B cell (primary cell): ENCODE results near the gene GDF11. TPM values are rescaled to one million over a fixed set of nuclear protein-coding genes. Genes with fewer than 3 reads are reported as not detected.

Experiments
- ATAC-seq: fragments of 200-7000 bp; cut with Tn5 transposase; one replicate; pipeline ENCODE4 v1.10.0; 2021; ENCODE audit warnings: low read depth, mild to moderate bottlenecking, moderate number of reproducible peaks, moderate library complexity
- CTCF ChIA-PET: fragments of 350-600 bp; sonication (Branson Sonifier 250); formaldehyde crosslinking; loops from one replicate; lab custom pipeline; 2021; ENCODE audit warnings: antibody characterized with exemption, inconsistent platforms; lab: Charles Lee
- POLR2A ChIA-PET: fragments of 350-600 bp; sonication (Branson Sonifier 250); formaldehyde crosslinking; loops from one replicate; lab custom pipeline; 2021; ENCODE audit warnings: antibody characterized with exemption; lab: Charles Lee
- DNase-seq: peaks from one replicate; pipeline ENCODE4 v3.0.0; 2013
- H2AFZ ChIP-seq: 2 replicates; pipeline ENCODE4 v1.6.1; 2012; ENCODE audit warnings: mild to moderate bottlenecking, low read depth, low read length; ENCODE audit not compliant: insufficient read depth, poor library complexity, severe bottlenecking
- H3K27ac ChIP-seq, 2 donors: 1 replicate in 1 of 2; 2 replicates in 1 of 2; pipeline ENCODE4 v1.5.1; 2012 to 2013; ENCODE audit warnings: low read length in 2 of 2, mild to moderate bottlenecking in 2 of 2, moderate library complexity in 1 of 2
- H3K27me3 ChIP-seq, 4 experiments: fragments of 200-600 bp in 1 of 4; sonication (generic) in 1 of 4; replicated peaks in 1 of 4; 1 replicate in 2 of 4; 2 replicates in 2 of 4; pipeline versions ENCODE4 v1.6.1 to v1.7.0; 2013 to 2016; ENCODE audit warnings: low read length in 3 of 4, mild to moderate bottlenecking in 2 of 4, mixed read lengths in 1 of 4, moderate library complexity in 1 of 4; ENCODE audit not compliant: insufficient read depth in 4 of 4, control insufficient read depth in 3 of 4; ENCODE audit errors: control extremely low read depth in 1 of 4
- H3K36me3 ChIP-seq, 2 experiments: replicated peaks in 1 of 2; 1 replicate in 1 of 2; 2 replicates in 1 of 2; pipeline versions ENCODE4 v1.6.1 to v1.7.1; 2013; ENCODE audit warnings: low read length in 1 of 2; ENCODE audit not compliant: insufficient read depth in 2 of 2, control insufficient read depth in 1 of 2; ENCODE audit errors: control extremely low read depth in 1 of 2, extremely low read depth in 1 of 2
- H3K4me1 ChIP-seq, 2 donors: fragments of 200-600 bp in 1 of 2; sonication (generic) in 1 of 2; 1 replicate in 1 of 2; 2 replicates in 1 of 2; pipeline versions ENCODE4 v1.5.1 to v1.6.1; 2013 to 2017; ENCODE audit warnings: low read length in 2 of 2; ENCODE audit not compliant: control insufficient read depth in 2 of 2, insufficient read depth in 2 of 2
- H3K4me2 ChIP-seq: replicated peaks from 2 replicates; pipeline ENCODE3; 2012; ENCODE audit warnings: mild to moderate bottlenecking, low read depth, low read length; ENCODE audit not compliant: poor library complexity, severe bottlenecking
- H3K4me3 ChIP-seq, 5 experiments: fragments of 200-600 bp in 1 of 5; sonication (generic) in 1 of 5; 1 replicate in 3 of 5; 2 replicates in 2 of 5; pipeline versions ENCODE4 v1.5.1 to v1.7.0; 2011 to 2016; ENCODE audit warnings: low read length in 4 of 5, mild to moderate bottlenecking in 4 of 5, low read depth in 2 of 5, control low read depth in 1 of 5, moderate library complexity in 1 of 5; ENCODE audit not compliant: insufficient read depth in 1 of 5; ENCODE audit errors: control extremely low read depth in 1 of 5, extremely low read depth in 1 of 5
- H3K79me2 ChIP-seq: fragments of 200-600 bp; sonication (generic); one replicate; pipeline ENCODE4 v1.6.0; 2016; ENCODE audit warnings: low read length; ENCODE audit not compliant: control insufficient read depth, insufficient read depth
- H3K9ac ChIP-seq: fragments of 200-600 bp; sonication (generic); 2 replicates; pipeline ENCODE4 v1.6.1; 2017; ENCODE audit warnings: mild to moderate bottlenecking, low read length, moderate library complexity
- H3K9me3 ChIP-seq, 3 donors: one replicate each; pipeline versions ENCODE4 v1.6.1 to v1.7.1; 2013; ENCODE audit warnings: low read length in 2 of 3; ENCODE audit not compliant: control insufficient read depth in 2 of 3, insufficient read depth in 1 of 3; ENCODE audit errors: control extremely low read depth in 1 of 3
- H4K20me1 ChIP-seq: 2 replicates; pipeline ENCODE4 v1.6.0; 2012; ENCODE audit warnings: mild to moderate bottlenecking, low read length; ENCODE audit not compliant: insufficient read depth, control insufficient read depth, poor library complexity, severe bottlenecking
- H3K27ac Mint-ChIP-seq: one replicate; pipeline ENCODE4 v1.8.0; 2021; ENCODE audit warnings: mixed read lengths
- H3K27me3 Mint-ChIP-seq: one replicate; pipeline ENCODE4 v1.8.0; 2021; ENCODE audit warnings: mixed read lengths
- H3K4me1 Mint-ChIP-seq: one replicate; pipeline ENCODE4 v1.8.0; 2021; ENCODE audit warnings: mixed read lengths
- H3K4me3 Mint-ChIP-seq: one replicate; pipeline ENCODE4 v1.8.0; 2021; ENCODE audit warnings: mixed read lengths
- H3K9me3 Mint-ChIP-seq: one replicate; pipeline ENCODE4 v1.8.0; 2022; ENCODE audit warnings: mixed read lengths; ENCODE audit not compliant: insufficient read depth
- CTCF ChIP-seq: fragments of 200-600 bp; IDR thresholded peaks from one replicate; pipeline ENCODE4 v1.8.0; 2022; ENCODE audit warnings: antibody characterized with exemption, mild to moderate bottlenecking
- EZH2 ChIP-seq: IDR thresholded peaks from 2 replicates; pipeline ENCODE4 v1.6.1; 2012; ENCODE audit warnings: borderline replicate concordance, low read depth, mild to moderate bottlenecking, moderate library complexity, low read length; ENCODE audit not compliant: insufficient read depth, poor library complexity, severe bottlenecking
- WGBS: methylation state at CpG from one replicate; pipeline ENCODE4 v1.1.5; 2013; ENCODE audit warnings: missing lambda C conversion rate; ENCODE audit not compliant: insufficient coverage; 5-methylcytosine and 5-hydroxymethylcytosine counted together
- intact Hi-C: fragments of 100-400 bp; cut with micrococcal nuclease; formaldehyde crosslinking; loops from one replicate; pipeline ENCODE4 v1.10.0; 2022
- polyA plus RNA-seq: library from polyadenylated mRNA; depleted of rRNA; stranded (reverse); fragments of >200 nt; gene quantifications from 2 replicates; pipeline ENCODE4 v1.2.3, GENCODE V29; 2012
- total RNA-seq, 2 donors: library from RNA; stranded (reverse); fragments of 120-200 nt in 1 of 2; gene quantifications; 1 replicate in 1 of 2; 2 replicates in 1 of 2; pipeline versions ENCODE4 v1.2.3 to v1.2.4, GENCODE V29; 2013 to 2022

The GDF11 gene
- total and polyA plus RNA-seq, 2 donors (not counting 1 experiment from before 2014, with no cell fraction given) = 4.4 to 11.3 TPM

GRCh38 chr12:55728186-55728938 is 14.6 kb upstream of the GDF11 start:
- CTCF ChIA-PET = interaction anchor here (0.6 to 4.4 kb wide), 10 partner anchors 8 to 1330 kb away, joined by 3 to 41 read pairs (median 9); partner anchors contain the start of genes BLOC1S1, ORMDL2, RDH5 and SARNP
- Histone ChIP-seq H3K27ac (peak overlapping the region; percentile 34 to 80), H3K4me2 (peak overlapping the region; percentile 100), H3K4me1 (peaks cover 21 to 36% of the 10 kb centered on the region in 2 donors), H3K9me3 (no peaks in the 10 kb centered on the region), H3K79me2 (no peaks in the 10 kb centered on the region), H3K4me3 (peak overlapping the region in 4 of 5 experiments; percentile 69 to 91 (median 78)), H2AFZ (peak overlapping the region; percentile 87), H3K27me3 (no peaks in the 10 kb centered on the region), H3K9ac (peak overlapping the region; percentile 90), H3K36me3 (peaks cover 0 to 17% of the 10 kb centered on the region in 2 experiments), H4K20me1 (no peaks in the 10 kb centered on the region)
- TF ChIP-seq EZH2 (no peak), CTCF (no peak)
- ATAC-seq (peak; percentile 6), DNase-seq (no peak)
- POLR2A ChIA-PET = interaction anchor here (0.6 to 2.0 kb wide), 3 partner anchors 10 to 101 kb away, joined by 3 to 18 read pairs (median 6); partner anchors contain the start of genes BLOC1S1 and DNAJC14
- Mint-ChIP-seq H3K27me3 (no peaks in the 10 kb centered on the region), H3K9me3 (no peaks in the 10 kb centered on the region), H3K27ac (peak overlapping the region; percentile 81), H3K4me1 (peaks cover 44% of the 10 kb centered on the region), H3K4me3 (peak overlapping the region; percentile 88)
- under 1% methylated on average over 50 of the region's 61 CpGs for WGBS
- intact Hi-C loops = no loop called here
